ENCODE measurements around the gene SGMS2. TPM values are rescaled to one million over a fixed set of nuclear protein-coding genes. Genes with fewer than 3 reads are reported as not detected.

SGMS2 gene
- total and polyA plus RNA-seq, 11 donors: 2.6 to 117 (median 29.8) TPM

DNA sequence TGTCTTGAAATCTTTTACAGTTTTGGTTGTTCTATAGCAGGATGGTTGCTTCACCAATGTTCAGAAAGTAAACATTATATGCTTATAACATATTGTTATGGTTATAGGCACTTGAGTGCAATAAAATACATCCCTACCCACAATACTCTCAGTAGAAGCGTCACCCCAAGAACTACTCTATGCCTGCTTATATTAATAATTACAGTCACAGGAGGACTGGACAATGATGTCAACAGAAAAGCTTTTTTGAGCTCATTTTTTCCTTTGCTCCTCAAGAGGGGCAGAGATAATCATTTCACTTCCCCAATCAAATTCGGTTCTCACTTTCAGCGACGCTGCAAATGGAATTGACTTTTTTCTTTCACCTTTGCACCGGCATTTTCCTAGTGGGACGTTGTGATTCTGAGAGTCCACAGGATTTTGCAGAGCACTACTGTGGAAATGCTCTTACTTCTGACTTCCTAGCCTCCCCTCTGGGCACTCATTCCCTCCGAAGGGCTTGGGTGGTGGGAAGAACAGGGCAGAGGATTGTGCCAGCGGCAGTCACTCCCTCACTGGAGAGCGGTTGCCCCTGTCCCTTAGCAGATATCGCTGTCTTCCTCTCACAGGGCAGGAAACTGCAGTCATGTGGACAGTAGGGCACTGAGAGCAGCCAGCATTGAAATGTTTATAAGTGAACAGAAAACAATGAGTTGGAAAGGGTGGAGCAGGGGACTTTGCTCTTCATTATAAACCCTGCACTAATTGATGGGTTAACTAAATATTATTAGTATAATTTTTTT is 24.9 kb upstream of the SGMS2 start:
- H3K4me3 ChIP-seq: peak overlapping the region in 6 of 12 donors; percentile 16 to 49 (median 31)
- H3K4me1 ChIP-seq: peaks cover 0 to 4% (median 0%) of the 10 kb centered on the region in 12 donors
- no peak overlapping the region for H3K27ac ChIP-seq
- WGBS, 4 donors: 49 to 58% (median 53%) methylated on average over 10 of the region's 10 CpGs
- no peaks in the 10 kb centered on the region for H3K9me3 ChIP-seq
- DNase-seq: no peak
- H3K36me3 ChIP-seq: no peaks in the 10 kb centered on the region
- peaks cover 0 to 6% (median 0%) of the 10 kb centered on the region in 9 donors for H3K27me3 ChIP-seq
- peak in 3 of 4 donors; percentile 52 to 75 (median 53) for ATAC-seq
- intact Hi-C loops (cut with DNase I): no loop called here
- TF ChIP-seq, protein P1, sequence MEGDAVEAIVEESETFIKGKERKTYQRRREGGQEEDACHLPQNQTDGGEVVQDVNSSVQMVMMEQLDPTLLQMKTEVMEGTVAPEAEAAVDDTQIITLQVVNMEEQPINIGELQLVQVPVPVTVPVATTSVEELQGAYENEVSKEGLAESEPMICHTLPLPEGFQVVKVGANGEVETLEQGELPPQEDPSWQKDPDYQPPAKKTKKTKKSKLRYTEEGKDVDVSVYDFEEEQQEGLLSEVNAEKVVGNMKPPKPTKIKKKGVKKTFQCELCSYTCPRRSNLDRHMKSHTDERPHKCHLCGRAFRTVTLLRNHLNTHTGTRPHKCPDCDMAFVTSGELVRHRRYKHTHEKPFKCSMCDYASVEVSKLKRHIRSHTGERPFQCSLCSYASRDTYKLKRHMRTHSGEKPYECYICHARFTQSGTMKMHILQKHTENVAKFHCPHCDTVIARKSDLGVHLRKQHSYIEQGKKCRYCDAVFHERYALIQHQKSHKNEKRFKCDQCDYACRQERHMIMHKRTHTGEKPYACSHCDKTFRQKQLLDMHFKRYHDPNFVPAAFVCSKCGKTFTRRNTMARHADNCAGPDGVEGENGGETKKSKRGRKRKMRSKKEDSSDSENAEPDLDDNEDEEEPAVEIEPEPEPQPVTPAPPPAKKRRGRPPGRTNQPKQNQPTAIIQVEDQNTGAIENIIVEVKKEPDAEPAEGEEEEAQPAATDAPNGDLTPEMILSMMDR (IDR thresholded peaks at IDR 0.05): no peak
- no peak for TF ChIP-seq POLR2A (IDR thresholded peaks at IDR 0.05)

- Histone ChIP-seq H3K36me3 (no peaks in the 10 kb centered on the region), H3K4me1 (peaks cover 0 to 4% (median 0%) of the 10 kb centered on the region in 12 donors), H3K4me3 (no peak overlapping the region), H3K27me3 (peaks cover 0 to 6% (median 0%) of the 10 kb centered on the region in 9 donors), H3K27ac (no peak overlapping the region), H3K9me3 (no peaks in the 10 kb centered on the region)
- DNase-seq: no peak
- no peak for TF ChIP-seq POLR2A (IDR thresholded peaks at IDR 0.05)
- TF ChIP-seq, protein P1 (IDR thresholded peaks at IDR 0.05): no peak
- peak in 1 of 4 donors; percentile 61 for ATAC-seq
- intact Hi-C loops (cut with DNase I): no loop called here
- 60 to 76% (median 69%) methylated on average over 1 of the region's 1 CpG for WGBS, 4 donors
Measured at GRCh38 chr4:107800706-107801105, 24.0 kb upstream of the SGMS2 start.

DNA sequence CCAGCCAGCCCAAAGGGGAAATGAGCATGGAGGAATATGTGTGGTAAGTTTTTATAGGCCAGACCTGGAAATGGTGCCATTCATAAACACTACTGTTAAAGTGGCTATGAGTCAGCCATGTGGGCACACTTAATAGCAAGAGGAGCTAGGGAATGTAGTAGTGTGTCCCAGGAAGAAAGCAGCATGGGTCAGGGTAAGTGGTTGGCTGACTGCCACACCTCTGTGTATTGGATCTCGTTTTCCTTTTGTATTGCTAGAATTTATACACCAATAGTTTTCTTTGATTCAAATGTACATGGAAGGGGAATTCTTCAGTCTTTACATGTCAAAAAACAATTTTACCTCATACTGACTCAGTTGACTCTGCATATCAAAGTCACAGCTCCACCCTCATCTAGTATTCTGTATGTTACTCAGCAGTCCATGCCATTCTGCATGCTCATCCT is 22.9 kb upstream of the SGMS2 start:
- DNase-seq (no peak), ATAC-seq (no peak)
- Histone ChIP-seq H3K4me1 (peaks cover 0 to 4% (median 0%) of the 10 kb centered on the region in 12 donors), H3K4me3 (no peak overlapping the region), H3K9me3 (no peaks in the 10 kb centered on the region), H3K27me3 (no peaks in the 10 kb centered on the region), H3K27ac (no peak overlapping the region), H3K36me3 (no peaks in the 10 kb centered on the region)
- no peak for TF ChIP-seq POLR2A (IDR thresholded peaks at IDR 0.05)
- TF ChIP-seq, protein P1 (IDR thresholded peaks at IDR 0.05): no peak
- intact Hi-C loops (cut with DNase I): no loop called here
- WGBS, 4 donors: 54 to 71% (median 59%) methylated on average over 1 of the region's 1 CpG

DNA sequence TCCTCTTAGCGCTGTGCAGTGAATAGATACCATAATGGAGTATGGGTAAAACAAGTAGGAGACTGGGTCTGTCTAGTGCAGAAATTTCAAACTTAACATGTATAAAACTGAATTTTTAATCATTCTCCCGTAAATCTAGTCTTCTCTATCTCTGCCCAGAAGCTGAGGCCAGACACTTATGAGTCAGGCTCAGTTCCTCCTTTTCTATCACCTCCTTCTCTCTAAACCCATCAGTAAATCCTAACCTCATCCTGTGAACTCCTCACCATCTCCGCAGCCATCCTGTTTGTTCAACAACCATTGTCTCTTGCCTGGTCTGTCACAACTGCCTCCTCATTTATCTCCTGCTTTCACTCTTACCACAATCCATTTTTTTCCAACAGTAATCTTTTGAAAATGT is 19.8 kb upstream of the SGMS2 start:
- intact Hi-C loops (cut with DNase I): no loop called here
- Histone ChIP-seq H3K4me1 (peaks cover 0 to 3% (median 0%) of the 10 kb centered on the region in 12 donors), H3K27me3 (no peaks in the 10 kb centered on the region), H3K27ac (no peak overlapping the region), H3K36me3 (no peaks in the 10 kb centered on the region), H3K4me3 (no peak overlapping the region), H3K9me3 (no peaks in the 10 kb centered on the region)
- ATAC-seq: no peak
- 77 to 84% (median 80%) methylated on average over 3 of the region's 3 CpGs for WGBS, 4 donors
- no peak for TF ChIP-seq POLR2A (IDR thresholded peaks at IDR 0.05)
- TF ChIP-seq, protein P1 (IDR thresholded peaks at IDR 0.05): no peak
- no peak for DNase-seq
